Measurements from ENCODE around the gene WAS.
"Not testable (repeated sequence)": the region's sequence is repeated elsewhere in the genome, so short reads cannot be mapped to it uniquely, and the experiment has no call there.

The WAS gene

DNA sequence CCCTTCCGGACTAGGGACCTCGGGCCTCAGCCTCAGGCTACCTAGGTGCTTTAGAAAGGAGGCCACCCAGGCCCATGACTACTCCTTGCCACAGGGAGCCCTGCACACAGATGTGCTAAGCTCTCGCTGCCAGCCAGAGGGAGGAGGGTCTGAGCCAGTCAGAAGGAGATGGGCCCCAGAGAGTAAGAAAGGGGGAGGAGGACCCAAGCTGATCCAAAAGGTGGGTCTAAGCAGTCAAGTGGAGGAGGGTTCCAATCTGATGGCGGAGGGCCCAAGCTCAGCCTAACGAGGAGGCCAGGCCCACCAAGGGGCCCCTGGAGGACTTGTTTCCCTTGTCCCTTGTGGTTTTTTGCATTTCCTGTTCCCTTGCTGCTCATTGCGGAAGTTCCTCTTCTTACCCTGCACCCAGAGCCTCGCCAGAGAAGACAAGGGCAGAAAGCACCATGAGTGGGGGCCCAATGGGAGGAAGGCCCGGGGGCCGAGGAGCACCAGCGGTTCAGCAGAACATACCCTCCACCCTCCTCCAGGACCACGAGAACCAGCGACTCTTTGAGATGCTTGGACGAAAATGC, at the start of gene WAS:
Gene WAS (plus strand): TSS at position 389 of the 572 bp plus-strand sequence. CDS start 55 bp downstream, at position 444.
- DNase-seq = peak in 3 of 51 donors; percentile 4 to 7 (median 5)

DNA sequence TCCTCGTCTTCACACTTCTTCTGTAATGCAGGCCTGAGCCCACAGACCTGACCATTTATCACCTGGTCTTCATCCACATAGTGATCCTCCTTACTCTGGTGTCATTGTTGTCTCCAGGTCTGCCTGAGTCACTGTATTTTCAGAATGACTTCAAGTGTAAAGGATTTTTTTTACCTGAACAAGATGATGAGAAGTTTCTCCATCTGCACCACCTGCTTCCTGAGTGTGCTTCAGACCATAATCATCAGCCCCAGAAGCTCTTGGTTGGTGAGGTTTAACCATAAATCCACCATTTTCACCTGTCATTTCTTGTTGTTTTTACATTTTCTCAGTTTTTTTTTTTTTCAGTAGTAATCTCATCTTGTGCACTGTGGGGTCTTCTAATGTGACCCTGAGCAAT, 47.3 kb upstream of the WAS start:
- no peak for DNase-seq

- no peak for DNase-seq
These were observed 46.8 kb upstream of the WAS start for GRCh38 chrX:48636776-48637175.

GRCh38 chrX:48645669-48646068, 37.9 kb upstream of the WAS start:
- DNase-seq = no peak

DNA sequence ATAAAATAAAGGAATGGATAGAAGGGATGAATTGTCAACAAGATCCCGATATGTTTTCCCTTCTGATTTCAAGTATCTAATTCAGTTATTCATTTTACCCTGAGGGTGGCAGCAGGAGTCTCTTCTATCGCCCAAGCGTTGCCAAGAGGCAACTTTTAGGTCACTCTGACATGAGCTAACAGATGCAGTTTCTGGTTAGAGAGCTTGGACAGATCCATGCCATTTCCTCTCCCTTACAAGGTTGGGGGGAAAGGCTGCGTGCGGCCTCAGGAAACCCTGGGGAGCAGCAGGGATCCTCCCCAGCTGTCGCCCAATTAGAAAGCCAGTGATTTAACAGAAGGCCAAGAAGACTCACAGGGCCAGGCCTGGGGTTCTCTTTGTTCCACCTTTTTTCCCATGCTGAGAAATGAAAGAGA, 35.3 kb upstream of the WAS start:
- peak in 35 of 51 donors; percentile 1 to 64 (median 18) for DNase-seq

- DNase-seq = no peak
These were observed 34.5 kb upstream of the WAS start for GRCh38 chrX:48649102-48649501.

GRCh38 chrX:48652055-48652579, 31.5 kb upstream of the WAS start:
- not testable (repeated sequence) for DNase-seq

DNA sequence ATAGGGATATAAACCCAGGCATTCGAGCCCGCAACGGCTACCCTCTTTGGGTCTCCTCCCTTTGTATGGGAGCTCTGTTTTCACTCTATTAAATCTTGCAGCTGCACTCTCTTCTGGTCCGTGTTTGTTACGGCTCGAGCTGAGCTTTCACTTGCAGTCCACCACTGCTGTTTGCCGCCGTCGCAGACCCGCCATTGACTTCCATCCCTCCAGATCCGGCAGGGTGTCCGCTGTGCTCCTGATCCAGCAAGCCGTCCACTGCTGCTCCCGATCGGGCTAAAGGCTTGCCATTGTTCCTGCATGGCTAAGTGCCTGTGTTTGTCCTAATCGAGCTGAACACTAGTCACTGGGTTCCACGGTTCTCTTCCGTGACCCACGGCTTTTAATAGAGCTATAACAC, 28.9 kb upstream of the WAS start:
- DNase-seq = peak in 10 of 51 donors; percentile 0 to 17 (median 4)

GRCh38 chrX:48659686-48660085, 23.9 kb upstream of the WAS start:
- not testable (repeated sequence) for DNase-seq

- no peak for DNase-seq
These were observed 20.4 kb upstream of the WAS start for GRCh38 chrX:48663241-48663640.

DNA sequence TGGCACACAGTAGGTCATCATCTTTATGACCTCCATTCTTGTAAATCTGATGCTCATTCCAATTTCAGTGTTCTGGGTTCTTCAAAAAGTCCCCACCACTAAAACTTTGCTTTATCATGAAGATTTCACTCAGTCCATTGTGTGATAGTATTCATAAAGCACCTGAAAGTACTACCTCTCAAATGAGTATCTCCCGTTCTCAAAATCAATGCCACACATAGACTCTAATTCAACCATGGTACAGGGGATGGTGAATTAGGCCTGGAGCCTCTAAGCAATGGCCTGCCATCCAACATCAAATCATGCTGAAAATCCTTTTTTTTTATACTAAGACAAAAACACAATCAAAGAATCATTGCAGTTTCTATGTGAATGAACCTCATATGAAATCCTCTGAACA, 19.4 kb upstream of the WAS start:
- no peak for DNase-seq

DNA sequence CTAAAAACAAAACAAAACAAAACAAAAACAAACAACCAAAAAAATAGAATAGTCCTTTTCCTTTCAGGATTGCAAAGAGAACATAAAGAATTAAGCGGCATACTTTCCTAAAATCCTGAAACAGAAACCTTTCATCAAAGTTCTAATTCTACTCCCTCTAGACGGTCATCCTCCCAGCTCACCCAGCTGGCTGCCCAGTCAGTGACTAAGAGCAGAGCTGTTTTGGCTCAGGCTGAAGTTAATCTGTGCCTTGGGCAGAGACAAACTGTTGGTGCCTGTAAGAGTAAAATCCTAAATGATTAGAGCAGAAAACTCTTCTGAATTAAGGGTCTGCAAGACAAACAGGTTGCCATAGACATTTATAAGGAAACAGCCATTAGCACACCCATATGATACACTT, 17.6 kb upstream of the WAS start:
- DNase-seq = no peak

DNA sequence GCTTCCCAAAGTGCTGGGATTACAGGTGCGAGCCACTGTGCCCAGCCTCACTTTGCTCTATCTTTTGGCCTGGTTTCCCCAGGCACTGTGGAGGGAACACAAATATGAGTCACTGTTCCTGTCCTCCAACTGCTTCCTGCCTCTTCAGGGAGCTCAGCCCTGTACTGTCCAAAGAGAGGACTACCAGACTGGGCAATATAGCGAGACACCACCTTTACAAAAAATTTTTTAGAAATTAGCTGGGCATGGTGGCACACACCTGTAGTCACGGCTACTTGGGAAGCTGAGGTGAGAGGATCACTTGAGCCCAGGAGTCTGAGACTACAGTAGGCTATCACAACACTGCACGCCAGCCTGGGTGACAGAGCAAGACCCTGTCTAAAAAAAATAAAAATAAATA, 16.9 kb upstream of the WAS start:
- DNase-seq = no peak

DNA sequence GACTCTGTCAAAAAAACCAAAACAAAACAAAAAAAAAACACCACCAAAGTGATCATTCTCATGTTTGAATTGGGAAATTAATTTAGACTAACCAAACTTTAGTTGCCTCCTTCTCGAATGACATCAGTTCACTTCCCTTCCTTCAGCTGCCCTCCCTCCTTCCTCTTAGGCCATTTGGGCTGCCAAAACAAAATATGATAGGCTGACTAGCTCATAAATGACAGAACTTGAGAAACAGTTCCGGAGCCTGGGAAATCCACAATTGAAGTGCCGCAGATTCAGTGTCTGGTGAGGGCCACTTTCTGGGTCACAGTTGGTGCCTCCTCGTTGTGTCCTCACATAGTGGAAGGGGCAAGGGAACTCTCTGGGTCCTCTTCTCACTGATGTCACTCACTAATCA, 16.1 kb upstream of the WAS start:
- DNase-seq = no peak

- not testable (repeated sequence) for DNase-seq
These were observed 15.4 kb upstream of the WAS start for GRCh38 chrX:48668187-48668586.

GRCh38 chrX:48676106-48676892, 7.3 kb upstream of the WAS start:
- peak; percentile 26 to 91 (median 78) for DNase-seq

- peak in 1 of 51 donors; percentile 18 for DNase-seq
These were observed 6.7 kb upstream of the WAS start for GRCh38 chrX:48676893-48677270.

GRCh38 chrX:48677516-48677915, 6.1 kb upstream of the WAS start:
- peak in 1 of 51 donors; percentile 1 for DNase-seq

- DNase-seq = peak in 15 of 51 donors; percentile 2 to 22 (median 7)
These were observed 3.1 kb upstream of the WAS start for GRCh38 chrX:48680467-48680866.

DNA sequence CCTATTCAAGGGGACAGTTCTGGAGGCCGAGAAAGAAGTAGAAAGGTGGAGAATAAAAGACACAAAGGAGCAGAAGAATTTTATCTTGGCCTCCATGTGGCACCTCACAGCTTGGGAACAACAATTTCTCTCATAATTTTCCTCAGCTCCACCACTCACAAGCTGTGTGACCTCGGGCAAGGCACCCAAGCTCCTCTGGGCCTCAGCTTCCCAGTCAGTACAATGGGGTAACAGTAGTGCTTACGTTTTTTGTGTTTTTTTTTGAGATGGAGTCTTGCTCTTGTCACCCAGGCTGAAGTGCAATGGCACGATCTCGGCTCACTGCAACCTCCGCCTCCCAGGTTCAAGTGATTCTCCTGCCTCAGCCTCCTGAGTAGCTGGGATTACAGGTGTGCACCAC, 2.7 kb upstream of the WAS start:
- DNase-seq = not testable (repeated sequence)

DNA sequence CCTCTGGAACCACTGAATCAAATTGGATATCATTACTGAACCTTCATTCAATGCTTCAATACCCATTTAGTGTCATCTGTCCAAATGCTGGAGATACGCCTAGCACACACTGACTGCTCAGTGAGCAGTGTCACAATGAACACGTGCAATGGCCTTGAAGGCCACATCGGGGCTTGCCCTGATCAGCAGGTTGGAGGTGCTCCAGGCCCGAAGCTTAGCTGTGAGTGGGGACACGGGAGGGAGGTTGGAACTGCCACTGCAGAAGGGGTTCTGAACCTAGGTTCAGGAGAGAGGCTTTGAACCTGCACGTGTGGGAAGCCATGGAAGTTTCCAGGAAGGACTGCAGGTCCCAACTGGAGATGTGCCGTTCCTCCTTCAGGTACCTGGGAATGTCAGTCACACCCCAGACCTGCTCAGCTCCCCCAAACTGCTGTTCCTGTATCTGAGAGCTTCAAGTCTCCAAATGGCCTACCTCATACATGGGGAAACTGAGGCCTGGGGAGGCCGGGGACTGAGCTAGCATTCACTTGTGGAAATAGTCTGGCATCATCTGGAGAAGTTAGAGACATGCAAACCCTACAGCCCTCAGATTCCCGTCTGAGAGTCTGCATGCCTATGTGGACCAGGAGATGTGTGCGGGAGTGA, 1.9 kb upstream of the WAS start:
- DNase-seq = no peak

DNA sequence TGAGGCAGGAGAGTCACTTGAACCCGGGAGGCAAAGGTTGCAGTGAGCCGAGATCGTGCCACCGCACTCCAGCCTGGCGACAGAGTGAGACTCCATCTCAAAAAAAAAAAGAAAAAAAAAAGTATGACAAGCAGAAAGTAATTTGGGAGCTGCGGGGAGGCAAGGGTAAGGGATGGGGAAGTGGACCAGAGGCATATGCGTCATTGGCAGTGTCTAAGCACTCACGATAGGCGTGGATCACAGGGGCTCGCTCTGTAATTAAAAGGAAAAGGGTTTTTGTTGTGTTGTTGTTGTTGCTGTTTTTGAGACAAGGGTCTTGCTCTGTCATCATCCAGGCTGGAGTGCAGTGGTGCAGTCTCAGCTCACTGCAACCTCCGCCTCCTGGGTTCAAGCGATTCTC, 804 bp upstream of the WAS start:
- DNase-seq = peak in 1 of 51 donors; percentile 4
